Measurements from ENCODE around the gene BABAM2.
"Not testable (repeated sequence)": the region's sequence is repeated elsewhere in the genome, so short reads cannot be mapped to it uniquely, and the experiment has no call there.

The BABAM2 gene

DNA sequence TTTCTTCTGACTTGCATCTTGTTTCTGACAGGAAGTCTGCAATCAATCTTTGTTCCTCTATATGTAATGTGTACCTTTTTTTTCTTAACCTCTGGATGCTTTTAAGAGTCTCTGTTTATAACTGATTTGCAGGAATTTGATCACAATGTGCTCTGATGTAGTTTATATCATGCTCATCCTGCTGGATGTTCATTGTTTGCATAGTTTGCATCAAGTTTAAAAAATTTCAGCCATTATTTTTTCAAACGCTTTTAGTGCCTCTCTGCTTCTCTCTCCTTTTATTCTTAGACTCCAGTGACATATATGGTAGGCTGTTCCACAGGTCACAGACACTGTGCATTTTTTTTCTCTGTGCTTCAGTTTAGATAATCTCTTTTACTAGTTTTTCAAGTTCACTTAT lies 24.3 kb upstream of the BABAM2 start:
- TF ChIP-seq, protein P1, sequence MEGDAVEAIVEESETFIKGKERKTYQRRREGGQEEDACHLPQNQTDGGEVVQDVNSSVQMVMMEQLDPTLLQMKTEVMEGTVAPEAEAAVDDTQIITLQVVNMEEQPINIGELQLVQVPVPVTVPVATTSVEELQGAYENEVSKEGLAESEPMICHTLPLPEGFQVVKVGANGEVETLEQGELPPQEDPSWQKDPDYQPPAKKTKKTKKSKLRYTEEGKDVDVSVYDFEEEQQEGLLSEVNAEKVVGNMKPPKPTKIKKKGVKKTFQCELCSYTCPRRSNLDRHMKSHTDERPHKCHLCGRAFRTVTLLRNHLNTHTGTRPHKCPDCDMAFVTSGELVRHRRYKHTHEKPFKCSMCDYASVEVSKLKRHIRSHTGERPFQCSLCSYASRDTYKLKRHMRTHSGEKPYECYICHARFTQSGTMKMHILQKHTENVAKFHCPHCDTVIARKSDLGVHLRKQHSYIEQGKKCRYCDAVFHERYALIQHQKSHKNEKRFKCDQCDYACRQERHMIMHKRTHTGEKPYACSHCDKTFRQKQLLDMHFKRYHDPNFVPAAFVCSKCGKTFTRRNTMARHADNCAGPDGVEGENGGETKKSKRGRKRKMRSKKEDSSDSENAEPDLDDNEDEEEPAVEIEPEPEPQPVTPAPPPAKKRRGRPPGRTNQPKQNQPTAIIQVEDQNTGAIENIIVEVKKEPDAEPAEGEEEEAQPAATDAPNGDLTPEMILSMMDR (conservative IDR thresholded peaks at IDR 0.05), result no peak
- no peak overlapping the region for H3K27ac ChIP-seq

DNA sequence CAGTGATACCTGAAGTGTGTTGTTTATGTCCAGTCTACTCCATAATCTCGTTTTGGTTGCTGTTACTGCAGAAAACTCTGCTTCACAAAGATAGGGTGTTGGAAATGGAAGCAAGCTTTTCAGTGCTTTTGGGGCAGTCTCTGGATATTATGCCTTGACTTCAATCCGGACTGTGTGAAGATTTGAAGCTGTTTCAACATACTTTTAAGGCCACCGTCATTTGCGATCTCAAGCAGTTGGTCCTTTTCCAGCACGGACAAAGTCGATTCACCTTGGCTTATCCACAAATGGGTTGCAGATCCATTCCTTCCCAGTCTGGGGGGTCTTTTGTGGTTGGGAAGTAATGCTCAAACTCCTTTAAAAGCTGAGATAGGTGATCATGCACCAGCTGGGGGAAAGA lies 20.8 kb upstream of the BABAM2 start:
- no peak overlapping the region for H3K27ac ChIP-seq
- TF ChIP-seq, protein P1 (conservative IDR thresholded peaks at IDR 0.05), result no peak

DNA sequence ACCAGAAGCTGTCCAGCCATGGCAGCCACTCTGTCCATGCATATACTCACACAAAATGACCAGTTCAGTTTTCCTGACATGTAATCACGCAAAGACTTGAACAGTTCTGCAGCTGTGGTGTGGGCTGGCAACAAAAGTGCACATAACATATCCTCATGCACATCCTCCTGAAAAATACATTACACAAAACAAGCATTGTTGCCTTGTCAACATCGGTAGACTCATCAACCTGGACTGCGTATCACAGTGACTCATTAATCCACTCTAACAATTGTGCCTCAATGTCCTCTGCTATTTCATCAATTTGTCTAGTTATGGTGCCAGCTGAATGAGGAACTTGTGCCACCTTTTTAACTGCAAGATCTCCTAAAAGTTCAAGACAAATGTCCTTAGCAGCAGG lies 19.8 kb upstream of the BABAM2 start:
- H3K27ac ChIP-seq, result no peak overlapping the region
- TF ChIP-seq, protein P1 (conservative IDR thresholded peaks at IDR 0.05), result no peak

DNA sequence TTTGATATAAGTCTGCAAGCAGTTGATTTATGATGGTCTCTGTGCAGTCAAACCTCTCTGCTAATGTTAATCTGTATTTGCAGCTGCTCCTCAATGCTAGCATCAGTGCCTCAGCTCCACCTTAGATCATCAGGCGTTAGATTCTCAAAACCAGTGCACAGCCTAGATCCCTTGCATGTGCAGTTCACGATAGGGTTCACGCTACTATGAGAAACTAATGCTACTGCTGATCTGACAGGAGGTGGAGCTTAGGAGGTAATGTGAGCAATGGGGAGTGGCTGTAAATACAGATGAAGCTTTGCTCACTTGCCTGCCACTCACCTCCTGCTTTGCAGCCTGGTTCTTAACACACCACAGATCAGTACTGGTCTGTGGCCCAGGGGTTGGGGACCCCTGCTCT lies 18.7 kb upstream of the BABAM2 start:
- TF ChIP-seq, protein P1 (conservative IDR thresholded peaks at IDR 0.05), result no peak
- no peak overlapping the region for H3K27ac ChIP-seq

DNA sequence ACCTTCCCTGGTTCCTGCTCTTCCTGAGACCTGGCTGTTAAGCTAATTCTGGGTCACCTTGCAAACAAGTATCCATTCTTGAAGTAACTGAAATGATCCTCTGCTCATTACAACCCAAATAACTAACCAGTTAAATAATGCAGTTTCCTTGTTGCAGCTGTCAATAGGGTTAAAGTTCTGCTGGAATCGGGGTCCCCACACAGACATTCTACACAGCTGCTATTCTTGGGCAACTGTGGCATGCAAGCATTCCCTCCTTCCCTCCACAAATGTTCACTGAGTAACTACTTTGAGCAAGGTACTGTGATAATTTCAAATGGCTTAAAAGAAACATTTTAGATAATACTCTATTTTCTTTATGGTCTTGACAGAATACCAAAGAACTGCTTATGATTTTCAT lies 17.4 kb upstream of the BABAM2 start:
- TF ChIP-seq, protein P1 (conservative IDR thresholded peaks at IDR 0.05), result no peak
- no peak overlapping the region for H3K27ac ChIP-seq

DNA sequence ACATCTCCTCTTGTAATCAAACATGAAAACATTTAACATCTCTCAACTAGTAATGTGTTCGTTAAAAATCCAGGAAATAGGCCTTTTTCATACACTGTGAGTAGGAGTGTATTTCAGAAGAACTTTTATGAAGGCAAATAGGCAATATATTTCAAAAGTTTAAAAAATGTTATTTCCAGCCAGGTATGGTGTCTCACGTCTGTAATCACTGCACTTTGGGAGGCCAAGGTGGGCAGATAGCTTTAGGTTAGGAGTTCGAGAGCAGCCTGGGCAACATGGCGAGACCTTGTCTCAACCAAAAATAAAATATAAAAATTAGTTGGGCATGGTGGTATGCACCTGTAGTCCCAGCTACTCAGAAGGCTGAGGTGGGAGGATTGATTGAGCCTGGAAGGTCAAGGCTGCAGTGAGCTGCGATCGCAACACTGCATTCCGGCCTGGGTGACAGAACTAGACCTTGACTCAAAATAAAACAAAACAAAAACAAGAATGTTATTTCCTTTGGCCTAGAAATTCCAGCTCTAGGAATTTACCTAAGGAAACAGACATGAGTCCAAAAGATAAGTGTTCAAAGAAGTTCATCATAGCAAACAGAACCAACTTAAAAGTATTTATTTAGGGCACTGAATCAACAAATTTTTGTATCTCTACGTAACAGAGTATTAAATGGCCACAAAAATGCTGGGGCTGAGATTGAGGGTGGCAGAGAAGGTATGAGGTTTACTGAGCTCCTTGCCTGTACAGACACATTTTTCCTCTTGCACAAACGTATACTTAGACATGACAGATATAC lies 15.2 kb upstream of the BABAM2 start:
- TF ChIP-seq, protein P1 (conservative IDR thresholded peaks at IDR 0.05), result no peak
- no peak overlapping the region for H3K27ac ChIP-seq

DNA sequence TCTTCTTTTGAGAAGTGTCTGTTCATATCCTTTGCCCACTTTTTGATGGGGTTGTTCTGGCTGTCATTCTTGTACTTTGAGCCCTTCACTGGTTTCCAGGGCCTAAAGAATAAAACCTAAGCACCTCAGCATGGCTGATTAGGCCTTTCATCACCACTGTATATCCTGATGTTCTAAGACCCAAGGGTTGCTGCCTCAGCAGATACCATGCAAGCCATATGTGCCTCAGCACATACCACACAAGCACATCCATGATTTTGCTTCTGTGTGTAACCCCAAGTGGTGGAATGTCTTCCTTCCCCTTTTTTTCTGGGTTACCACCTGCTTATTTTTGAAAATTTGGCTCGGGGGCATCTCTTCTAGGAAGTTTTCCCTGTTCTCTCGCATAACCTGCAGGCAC lies 11.7 kb upstream of the BABAM2 start:
- H3K27ac ChIP-seq, result no peak overlapping the region
- TF ChIP-seq, protein P1 (conservative IDR thresholded peaks at IDR 0.05), result no peak

DNA sequence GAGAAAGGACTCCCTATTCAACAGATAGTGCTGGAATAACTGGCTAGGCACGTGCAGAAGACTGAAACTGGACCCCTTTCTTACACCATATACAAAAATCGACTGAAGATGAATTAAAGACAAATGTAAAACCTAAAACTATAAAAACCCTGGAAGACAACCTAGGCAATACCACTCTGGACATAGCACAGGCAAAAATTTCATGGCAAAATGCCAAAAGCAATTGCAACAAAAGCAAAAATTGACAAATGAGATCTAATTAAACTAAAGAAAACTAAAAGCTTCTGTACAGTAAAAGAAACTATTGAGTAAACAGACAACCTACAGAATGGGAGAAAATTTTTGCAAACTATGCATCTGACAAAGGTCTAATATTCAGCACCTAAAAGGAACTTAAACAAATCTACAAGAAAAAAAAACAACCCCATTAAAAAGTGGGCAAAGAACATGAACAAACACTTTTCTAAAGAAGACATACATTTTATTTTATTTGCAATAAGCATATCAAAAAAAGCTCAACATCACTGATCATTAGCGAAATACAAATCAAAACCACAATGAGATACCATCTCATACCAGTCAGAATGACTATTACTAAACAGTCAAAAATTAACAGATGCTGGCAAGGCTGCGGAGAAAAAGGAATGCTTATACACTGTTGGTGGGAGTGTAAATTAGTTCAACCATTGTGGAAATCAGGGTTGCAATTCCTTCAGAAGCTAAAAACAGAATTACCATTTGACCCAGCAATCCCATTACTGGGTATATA lies 8.5 kb upstream of the BABAM2 start:
- not testable (repeated sequence) for H3K27ac ChIP-seq

DNA sequence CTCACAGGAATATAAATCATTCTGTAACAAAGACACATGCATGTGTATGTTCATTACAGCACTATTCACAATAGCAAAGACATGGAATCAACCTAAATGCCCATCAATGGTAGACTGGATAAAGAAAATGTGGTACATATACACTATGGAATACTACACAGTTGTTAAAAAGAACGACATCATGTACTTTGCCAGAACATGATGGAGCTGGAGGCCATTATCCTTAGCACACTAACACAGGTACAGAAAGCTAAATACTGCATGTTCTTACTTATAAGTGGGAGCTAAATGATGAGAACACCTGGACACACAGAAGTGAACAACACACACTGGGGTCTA lies 8.0 kb upstream of the BABAM2 start:
- H3K27ac ChIP-seq, result not testable (repeated sequence)

Data from VCaP (cell line).